NCI-H69 (cell line): ENCODE results near the gene WNT9A.
"Not testable (repeated sequence)": the region's sequence is repeated elsewhere in the genome, so short reads cannot be mapped to it uniquely, and the experiment has no call there.

Experiments used
- DNase-seq: peaks from one replicate; lab custom pipeline; 2025; lab: John Stamatoyannopoulos, UW

The WNT9A gene

GRCh38 chr1:227910511-227911153 lies 37.1 kb downstream of the WNT9A start:
- no peak for DNase-seq

- not testable (repeated sequence) for DNase-seq
These were observed 37.8 kb downstream of the WNT9A start for GRCh38 chr1:227909923-227910328.

GRCh38 chr1:227909188-227909587 lies 38.5 kb downstream of the WNT9A start:
- peak; percentile 35 for DNase-seq

GRCh38 chr1:227908359-227908758 lies 39.4 kb downstream of the WNT9A start:
- DNase-seq: no peak

- DNase-seq: no peak
These were observed 40.2 kb downstream of the WNT9A start for GRCh38 chr1:227907439-227908015.

- DNase-seq: peak; percentile 43
These were observed 41.1 kb downstream of the WNT9A start for GRCh38 chr1:227906550-227907071.

GRCh38 chr1:227905573-227906487 lies 41.9 kb downstream of the WNT9A start:
- peak; percentile 43 for DNase-seq

- no peak for DNase-seq
These were observed 43.0 kb downstream of the WNT9A start for GRCh38 chr1:227904541-227905335.

GRCh38 chr1:227903614-227904501 lies 43.9 kb downstream of the WNT9A start:
- no peak for DNase-seq

GRCh38 chr1:227903061-227903521 lies 44.6 kb downstream of the WNT9A start:
- no peak for DNase-seq

GRCh38 chr1:227902641-227902990 lies 45.1 kb downstream of the WNT9A start:
- no peak for DNase-seq

GRCh38 chr1:227901906-227902640 lies 45.7 kb downstream of the WNT9A start:
- peak; percentile 22 for DNase-seq

- no peak for DNase-seq
These were observed 46.4 kb downstream of the WNT9A start for GRCh38 chr1:227901239-227901905.

GRCh38 chr1:227900571-227901051 lies 47.1 kb downstream of the WNT9A start:
- DNase-seq: no peak

- no peak for DNase-seq
These were observed 47.8 kb downstream of the WNT9A start for GRCh38 chr1:227899820-227900449.

- DNase-seq: no peak
These were observed 48.5 kb downstream of the WNT9A start for GRCh38 chr1:227899141-227899819.

GRCh38 chr1:227898502-227899140 lies 49.1 kb downstream of the WNT9A start:
- no peak for DNase-seq
